GM12801 (cell line): Measurements from ENCODE around the gene REPS1.

Source experiments
- TF ChIP-seq, protein P1 (sequence below): IDR thresholded peaks from one replicate; pipeline ENCODE4 v1.5.1; 2011; ENCODE audit warnings: control low read depth; ENCODE audit not compliant: insufficient read length; ENCODE audit errors: extremely low read depth

Gene REPS1

DNA sequence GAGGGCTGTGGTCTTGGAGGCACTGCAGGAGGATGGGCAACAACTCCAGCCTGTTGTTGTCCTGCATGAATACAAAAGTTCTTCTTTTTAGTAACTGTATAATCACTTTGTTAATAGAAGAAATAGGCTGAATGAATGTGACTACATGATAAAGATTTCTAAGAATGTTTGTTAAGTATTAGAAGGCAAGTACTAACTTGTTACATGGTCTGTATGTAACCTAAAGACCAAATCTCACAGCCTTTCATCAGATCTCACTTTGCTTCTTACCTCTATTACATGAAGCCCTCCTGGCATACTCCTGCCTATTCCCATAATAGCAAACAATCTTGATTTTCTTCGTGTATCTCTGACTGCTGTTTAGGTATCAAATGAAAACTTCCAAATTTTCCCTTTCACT, 73.4 kb downstream of the REPS1 start:
- TF ChIP-seq, protein P1, sequence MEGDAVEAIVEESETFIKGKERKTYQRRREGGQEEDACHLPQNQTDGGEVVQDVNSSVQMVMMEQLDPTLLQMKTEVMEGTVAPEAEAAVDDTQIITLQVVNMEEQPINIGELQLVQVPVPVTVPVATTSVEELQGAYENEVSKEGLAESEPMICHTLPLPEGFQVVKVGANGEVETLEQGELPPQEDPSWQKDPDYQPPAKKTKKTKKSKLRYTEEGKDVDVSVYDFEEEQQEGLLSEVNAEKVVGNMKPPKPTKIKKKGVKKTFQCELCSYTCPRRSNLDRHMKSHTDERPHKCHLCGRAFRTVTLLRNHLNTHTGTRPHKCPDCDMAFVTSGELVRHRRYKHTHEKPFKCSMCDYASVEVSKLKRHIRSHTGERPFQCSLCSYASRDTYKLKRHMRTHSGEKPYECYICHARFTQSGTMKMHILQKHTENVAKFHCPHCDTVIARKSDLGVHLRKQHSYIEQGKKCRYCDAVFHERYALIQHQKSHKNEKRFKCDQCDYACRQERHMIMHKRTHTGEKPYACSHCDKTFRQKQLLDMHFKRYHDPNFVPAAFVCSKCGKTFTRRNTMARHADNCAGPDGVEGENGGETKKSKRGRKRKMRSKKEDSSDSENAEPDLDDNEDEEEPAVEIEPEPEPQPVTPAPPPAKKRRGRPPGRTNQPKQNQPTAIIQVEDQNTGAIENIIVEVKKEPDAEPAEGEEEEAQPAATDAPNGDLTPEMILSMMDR: no peak

DNA sequence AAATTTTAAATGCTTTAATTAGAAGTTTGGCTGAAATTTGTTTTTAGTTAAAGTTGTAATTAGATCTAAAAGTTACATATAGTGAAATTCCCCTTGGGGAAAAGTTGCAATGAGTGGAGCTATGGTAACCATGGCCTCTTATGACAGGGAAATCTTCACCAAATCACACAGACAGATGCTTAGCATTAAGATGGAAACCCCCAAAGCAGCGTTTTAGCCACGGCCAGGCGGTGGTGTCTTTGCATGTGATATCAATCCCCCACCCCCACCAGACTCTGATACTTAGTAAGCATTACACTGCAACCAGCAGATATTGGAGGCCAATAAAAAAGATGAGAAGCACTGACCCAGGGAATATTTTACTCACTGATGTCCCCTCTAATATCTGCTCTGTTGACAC, 75.7 kb downstream of the REPS1 start:
- TF ChIP-seq, protein P1: no peak

DNA sequence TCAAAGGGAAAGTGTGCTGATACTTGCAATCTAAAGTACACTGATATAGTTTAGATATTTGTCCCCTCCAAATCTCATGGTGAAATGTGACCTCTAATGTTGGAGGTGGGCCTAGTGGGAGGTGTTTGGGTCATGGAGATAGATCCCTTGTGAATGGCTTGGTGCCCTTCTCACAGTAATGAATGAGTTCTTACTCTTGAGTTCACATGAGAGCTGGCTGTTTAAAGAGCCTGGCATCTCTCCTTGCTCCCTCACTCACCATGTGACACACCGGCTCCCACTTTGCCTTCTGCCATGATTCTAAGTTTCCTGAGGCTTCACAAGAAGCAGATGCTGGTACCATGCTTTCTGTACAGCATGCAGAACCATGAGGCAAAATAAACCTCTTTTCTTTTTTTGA, 78.1 kb downstream of the REPS1 start:
- TF ChIP-seq, protein P1: no peak

DNA sequence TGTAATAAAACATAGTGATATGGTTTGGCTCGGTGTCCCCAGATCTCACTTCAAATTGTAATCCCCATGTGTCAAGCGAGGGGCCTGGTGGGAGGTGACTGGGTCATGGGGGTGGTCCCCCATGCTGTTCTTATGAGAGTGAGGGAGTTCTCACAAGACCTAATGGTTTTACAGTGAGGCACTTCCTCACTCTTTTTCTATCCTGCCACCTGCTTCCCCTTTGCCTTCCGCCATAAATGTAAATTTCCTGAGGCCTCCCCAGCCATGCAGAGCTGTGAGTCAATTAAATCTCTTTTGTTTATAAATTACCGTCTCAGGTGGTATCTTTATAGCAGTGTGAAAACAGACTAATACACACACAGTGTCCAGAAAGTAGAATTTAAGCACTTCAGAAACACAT, 78.5 kb downstream of the REPS1 start:
- TF ChIP-seq, protein P1: no peak

DNA sequence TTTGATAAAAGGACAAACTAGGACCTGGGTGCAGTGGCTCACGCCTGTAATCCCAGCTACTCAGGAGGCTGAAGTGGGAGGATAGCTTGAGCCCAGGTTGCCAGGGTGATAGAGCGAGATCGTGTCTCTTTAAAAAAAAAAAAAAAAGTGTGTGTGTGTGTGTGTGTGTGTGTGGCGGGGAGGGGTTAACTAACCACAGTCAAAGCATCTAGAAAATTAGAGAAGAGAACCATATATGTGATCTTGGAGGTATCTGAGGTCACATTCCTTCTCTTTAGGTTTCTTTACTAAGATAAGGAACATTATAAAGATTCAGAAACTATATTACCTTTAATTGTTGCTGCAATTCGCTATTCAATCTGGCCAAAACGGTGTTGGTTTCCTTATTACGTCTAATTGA, 80.9 kb downstream of the REPS1 start:
- TF ChIP-seq, protein P1: no peak

DNA sequence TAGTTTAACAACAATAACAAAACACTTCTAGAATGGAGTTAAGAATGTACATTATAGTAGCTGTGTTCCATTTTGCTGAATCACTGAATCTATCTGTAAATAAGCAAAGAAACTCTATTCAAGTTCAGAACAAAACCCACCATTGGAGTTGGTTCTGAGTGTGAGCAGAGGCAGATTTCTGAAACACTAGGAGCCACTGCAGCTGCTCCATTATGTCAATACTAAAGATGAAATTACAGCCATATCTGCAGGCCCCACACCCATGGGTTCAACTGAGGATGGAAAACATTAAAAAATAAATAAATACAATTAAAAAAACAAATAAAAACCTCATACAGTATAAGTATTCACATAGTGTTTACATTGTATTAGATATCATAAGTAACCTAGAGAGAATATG, 91.0 kb downstream of the REPS1 start:
- TF ChIP-seq, protein P1: no peak

DNA sequence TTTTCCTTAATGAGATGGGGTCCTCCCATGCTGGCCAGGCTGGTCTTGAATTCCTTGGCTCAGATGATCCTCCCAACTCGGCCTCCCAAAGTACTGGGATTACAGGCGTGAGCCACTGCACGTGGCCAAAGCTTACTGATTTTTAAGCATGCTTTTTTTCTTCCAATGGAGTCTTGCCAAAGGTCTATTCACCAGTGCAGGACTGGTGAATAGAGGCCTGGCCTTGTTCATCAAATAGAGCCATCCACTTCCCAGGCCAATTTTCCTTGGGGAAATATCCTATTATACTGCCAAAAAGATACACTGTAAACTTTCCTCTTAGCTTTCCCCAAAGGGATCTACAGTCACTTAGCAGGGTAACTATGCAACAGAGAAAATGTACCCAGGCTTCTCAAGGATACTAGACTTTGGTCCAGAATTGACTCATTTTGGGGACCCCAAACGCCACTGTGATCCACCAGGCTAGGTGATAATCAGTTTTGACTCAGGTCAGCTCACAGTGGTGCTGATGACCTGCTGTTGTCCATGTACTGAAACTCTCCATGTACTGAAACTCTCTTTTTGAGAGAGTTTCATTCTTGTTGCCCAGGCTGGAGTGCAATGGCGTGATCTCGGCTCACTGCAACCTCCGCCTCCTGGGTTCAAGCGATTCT, 91.8 kb downstream of the REPS1 start:
- TF ChIP-seq, protein P1: no peak
